ENCODE measurements around the gene MAP2K6. TPM values are rescaled to one million over a fixed set of nuclear protein-coding genes. Genes with fewer than 3 reads are reported as not detected.

MAP2K6 gene
- total and polyA plus RNA-seq, 10 of the 15 experiments (the other 5 are each of a cell fraction or from before 2014, with no cell fraction given) = 15.6 to 70.3 (median 22.9) TPM

- Histone ChIP-seq H2AFZ (ENCODE audit: control insufficient read depth, low read depth, low read length) (peak overlapping the region; percentile 63), H3K27me3 (replicated peaks in 1 of 2; ENCODE audit: control insufficient read depth in 2 of 2, insufficient read depth in 2 of 2, low read length in 1 of 2) (no peaks in the 10 kb centered on the region), H3K4me1 (ENCODE audit: control insufficient read depth, insufficient read depth, low read length) (peaks cover 17% of the 10 kb centered on the region), H3K4me2 (ENCODE audit: control insufficient read depth, insufficient read depth) (peak overlapping the region; percentile 94), H3K9me3 (replicated peaks; ENCODE audit: control insufficient read depth, insufficient read depth, low read length) (peaks cover 6% of the 10 kb centered on the region), H4K20me1 (ENCODE audit: control insufficient read depth, insufficient read depth) (no peaks in the 10 kb centered on the region), H3K27ac (ENCODE audit: control insufficient read depth, insufficient read depth) (peak overlapping the region; percentile 96), H3K9ac (ENCODE audit: control insufficient read depth, insufficient read depth, low read length) (peak overlapping the region; percentile 67), H3K36me3 (ENCODE audit: control insufficient read depth in 2 of 2, insufficient read depth in 2 of 2, low read length in 1 of 2) (peaks cover 2 to 27% of the 10 kb centered on the region in 2 experiments; a peak in 3 of 4 replicates), H3K79me2 (ENCODE audit: control insufficient read depth, insufficient read depth, low read length) (peaks cover 17% of the 10 kb centered on the region), H3K4me3 (peak overlapping the region; percentile 37)
- DNase-seq (ENCODE audit: low read depth, low spot score) = peak; percentile 77
- peak; percentile 54 for FAIRE-seq
- ChIA-PET SMC1A (ENCODE audit: uncharacterized antibody, unreplicated experiment) (interaction anchor here (0.8 to 2.4 kb wide), 5 partner anchors 12 to 122 kb away, joined by 3 to 32 read pairs (median 3); no protein-coding TSS in a partner anchor), CTCF (interaction anchor here (0.8 to 2.3 kb wide), 8 partner anchors 8 to 158 kb away, joined by 3 to 10 read pairs (median 6); no protein-coding TSS in a partner anchor), RAD21 (ENCODE audit: unreplicated experiment) (interaction anchor here (0.7 to 2.2 kb wide), 5 partner anchors 13 to 155 kb away, joined by 3 to 14 read pairs (median 3); partner anchors contain the start of gene MAP2K6), POLR2A (interaction anchor here (0.7 to 1.9 kb wide), 5 partner anchors 9 to 182 kb away, joined by 3 to 6 read pairs (median 3); partner anchors contain the start of gene MAP2K6)
- no TSS peak for BruUV-seq (replicated peaks)
- in situ Hi-C loops (cut with MboI) = loop anchor here (5.0 kb wide), 1 partner anchor 190 kb away; the partner anchor contains the start of gene ABCA5
- intact Hi-C loops (cut with micrococcal nuclease; ENCODE audit: unreplicated experiment) = loop anchor here (1.0 to 2.0 kb wide), 2 partner anchors 15 to 102 kb away; partner anchors contain the start of gene MAP2K6
- 5% methylated on average over 2 of the region's 2 CpGs for WGBS (ENCODE audit: insufficient coverage, insufficient replicate concordance, low lambda C conversion rate, missing lambda C conversion rate)
- peak; percentile 94 for ATAC-seq
- TF ChIP-seq MLLT1 (IDR thresholded peaks at IDR 0.05) = no peak
- no peak for TF ChIP-seq GATAD2B (conservative IDR thresholded peaks at IDR 0.05; ENCODE audit: low read depth)
- no peak for TF ChIP-seq PBX3 (IDR thresholded peaks at IDR 0.05; ENCODE audit: insufficient replicate concordance, low read depth, low read length)
- no peak for TF ChIP-seq E2F8 (IDR thresholded peaks at IDR 0.05; ENCODE audit: low read depth, partially characterized antibody)
- peak; percentile 96 for TF ChIP-seq POU2F2 (IDR thresholded peaks at IDR 0.05; ENCODE audit: borderline replicate concordance, low read depth, low read length)
- TF ChIP-seq NBN (IDR thresholded peaks at IDR 0.05) = no peak
- TF ChIP-seq MEF2B (IDR thresholded peaks at IDR 0.05; ENCODE audit: partially characterized antibody, poor library complexity, severe bottlenecking) = peak; percentile 69
- peak; percentile 72; the same call in 1 of the 2 replicates for TF ChIP-seq TBL1XR1 (IDR thresholded peaks at IDR 0.05; ENCODE audit: low read depth, low read length)
- TF ChIP-seq FOXM1 (IDR thresholded peaks at IDR 0.05; ENCODE audit: low read depth, low read length) = peak; percentile 74; the same call in 1 of the 2 replicates
- no peak for TF ChIP-seq ZBTB40 (IDR thresholded peaks at IDR 0.05; ENCODE audit: borderline replicate concordance)
- peak; percentile 27; the same call in 1 of the 2 replicates for TF ChIP-seq YY1 (IDR thresholded peaks at IDR 0.05; ENCODE audit: low read depth, low read length)
- peak; percentile 41; the same call in 1 of the 2 replicates for TF ChIP-seq POLR2A (IDR thresholded peaks at IDR 0.05; ENCODE audit: low read depth, low read length)
- peak; percentile 97 for TF ChIP-seq RUNX3 (IDR thresholded peaks at IDR 0.05; ENCODE audit: low read length)
Observed at GRCh38 chr17:69516911-69517310, 102.4 kb downstream of the MAP2K6 start.
